HG02970 (cell line): ENCODE measurements around the gene TXNDC2.
A peak's percentile ranks its signal among the peaks of the same experiment; 100 is the strongest.
"Not testable (repeated sequence)": the region's sequence is repeated elsewhere in the genome, so short reads cannot be mapped to it uniquely, and the experiment has no call there.

Experiments
- ATAC-seq: cut with Tn5 transposase; IDR thresholded peaks from one replicate; pipeline ENCODE4 v1.9.1; 2021; ENCODE audit warnings: mild to moderate bottlenecking, moderate library complexity, moderate number of reproducible peaks; ENCODE audit not compliant: unreplicated experiment, low FRiP score

The TXNDC2 gene

DNA sequence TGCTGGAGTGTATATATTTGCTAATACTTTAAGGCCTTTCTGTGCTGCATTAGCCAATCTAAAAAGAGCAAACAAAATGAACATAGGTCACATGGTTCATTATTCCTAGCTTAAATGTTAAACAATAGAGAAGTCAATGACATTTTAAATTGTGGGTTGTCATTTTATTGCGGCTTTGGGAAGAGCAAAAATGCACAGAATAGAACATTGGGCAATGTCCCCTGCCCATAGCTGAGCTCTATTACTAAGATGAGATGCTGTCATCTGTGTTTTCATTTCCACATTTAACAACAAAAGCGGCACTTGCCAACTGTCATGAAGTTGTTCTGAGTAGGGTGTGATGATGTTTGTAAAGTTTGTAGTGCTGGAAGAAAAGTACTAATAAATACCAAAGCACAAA is 24.9 kb downstream of the TXNDC2 start:
- no peak for ATAC-seq

DNA sequence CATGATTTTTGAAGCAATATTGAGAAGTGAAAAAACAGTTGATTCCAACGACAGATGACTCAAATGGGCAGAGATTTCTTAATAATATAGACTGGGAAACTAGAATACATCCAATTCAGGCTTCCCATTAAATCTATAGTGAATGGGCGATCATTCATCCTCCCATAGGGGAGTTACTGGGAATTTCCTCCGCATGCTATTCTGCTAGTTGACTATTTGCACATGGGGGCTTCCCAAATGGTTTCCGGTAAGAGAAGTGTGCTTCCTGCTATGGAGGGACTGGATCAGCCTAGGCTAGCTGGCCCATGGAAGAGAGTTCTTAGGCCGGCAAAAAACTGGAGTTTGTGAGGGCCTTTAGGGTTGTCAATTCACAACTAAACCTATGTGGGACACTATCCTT is 25.5 kb downstream of the TXNDC2 start:
- ATAC-seq = no peak

DNA sequence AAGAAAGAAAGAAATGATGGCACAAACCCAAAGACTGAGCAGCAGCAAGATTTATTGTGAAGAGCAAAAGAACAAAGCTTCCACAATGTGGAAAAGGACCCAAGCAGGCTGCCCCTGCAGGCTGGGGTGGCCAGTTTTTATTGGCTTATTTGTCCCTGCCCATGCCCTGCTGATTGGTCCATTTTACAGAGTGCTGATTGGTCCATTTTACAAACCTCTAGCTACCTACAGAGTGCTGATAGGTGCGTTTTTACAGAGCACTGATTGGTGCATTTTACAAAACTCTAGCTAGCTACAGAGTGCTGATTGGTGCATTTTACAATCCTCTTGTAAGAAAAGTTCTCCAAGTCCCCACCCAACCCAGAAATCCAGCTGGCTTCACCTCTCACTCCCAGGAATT is 26.5 kb downstream of the TXNDC2 start:
- not testable (repeated sequence) for ATAC-seq

DNA sequence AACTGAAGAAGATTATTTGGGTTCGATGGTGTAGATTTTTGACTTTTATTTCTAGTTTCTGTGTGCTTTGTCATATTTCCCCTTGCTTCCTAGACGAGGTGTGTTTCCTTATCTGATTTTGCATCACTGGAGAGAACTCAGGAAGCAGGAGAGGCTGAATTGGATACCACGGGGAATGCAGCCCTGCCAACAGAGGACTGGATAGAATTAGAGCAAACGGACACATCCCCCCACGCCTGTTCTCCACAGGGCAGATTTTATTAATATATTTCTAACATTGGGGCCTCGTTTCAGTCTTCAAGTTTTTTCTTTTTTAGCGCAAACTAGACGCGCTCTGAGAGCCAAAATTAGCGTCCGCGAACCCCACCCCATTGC is 27.4 kb downstream of the TXNDC2 start:
- ATAC-seq = no peak

DNA sequence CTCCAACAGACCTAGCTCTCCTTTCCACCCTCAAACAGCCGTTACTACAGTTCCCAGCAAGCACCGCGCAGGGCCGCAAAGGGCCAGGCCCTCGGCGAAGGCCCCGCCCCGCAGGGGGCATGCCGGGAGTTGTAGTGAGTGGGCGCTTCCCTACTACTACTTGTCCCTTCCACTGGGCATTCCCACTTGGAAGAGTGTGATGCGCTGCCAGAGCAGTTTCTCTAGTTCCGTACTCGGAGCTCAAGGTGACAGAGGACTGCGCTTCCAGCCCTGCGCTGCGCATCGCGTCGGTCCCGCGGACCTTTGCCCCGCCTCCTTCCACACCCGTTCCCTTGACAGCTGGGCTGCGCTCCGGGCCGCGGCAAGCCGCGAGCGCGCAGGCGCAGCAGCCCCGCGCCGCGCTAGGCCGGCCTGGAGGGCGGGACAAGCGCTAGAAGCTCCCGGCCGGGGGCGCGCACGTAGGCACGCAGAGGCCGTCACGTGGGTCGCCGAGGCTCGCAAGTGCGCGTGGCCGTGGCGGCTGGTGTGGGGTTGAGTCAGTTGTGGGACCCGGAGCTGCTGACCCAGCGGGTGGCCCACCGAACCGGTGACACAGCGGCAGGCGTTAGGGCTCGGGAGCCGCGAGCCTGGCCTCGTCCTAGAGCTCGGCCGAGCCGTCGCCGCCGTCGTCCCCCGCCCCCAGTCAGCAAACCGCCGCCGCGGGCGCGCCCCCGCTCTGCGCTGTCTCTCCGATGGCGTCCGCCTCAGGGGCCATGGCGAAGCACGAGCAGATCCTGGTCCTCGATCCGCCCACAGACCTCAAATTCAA is 28.0 kb downstream of the TXNDC2 start, which contains the start of gene VAPA:
Gene VAPA (plus strand): TSS at position 491 of the 808 bp plus-strand sequence. CDS start 241 bp downstream, at position 732.
- peak; percentile 87 for ATAC-seq

DNA sequence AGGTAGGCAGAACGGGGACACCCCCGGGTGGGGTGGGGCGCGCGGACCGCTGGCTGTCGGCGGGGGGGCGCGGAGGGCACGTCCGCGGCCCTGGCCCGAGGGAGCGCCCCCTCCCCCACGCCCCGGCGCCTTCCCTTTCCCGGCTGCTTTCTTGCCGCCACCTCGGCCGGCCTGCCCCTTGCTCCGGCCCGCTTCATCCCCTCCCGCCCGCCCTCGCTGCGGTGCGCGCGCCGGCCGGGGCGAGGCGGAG is 28.5 kb downstream of the TXNDC2 start:
- ATAC-seq = no peak

DNA sequence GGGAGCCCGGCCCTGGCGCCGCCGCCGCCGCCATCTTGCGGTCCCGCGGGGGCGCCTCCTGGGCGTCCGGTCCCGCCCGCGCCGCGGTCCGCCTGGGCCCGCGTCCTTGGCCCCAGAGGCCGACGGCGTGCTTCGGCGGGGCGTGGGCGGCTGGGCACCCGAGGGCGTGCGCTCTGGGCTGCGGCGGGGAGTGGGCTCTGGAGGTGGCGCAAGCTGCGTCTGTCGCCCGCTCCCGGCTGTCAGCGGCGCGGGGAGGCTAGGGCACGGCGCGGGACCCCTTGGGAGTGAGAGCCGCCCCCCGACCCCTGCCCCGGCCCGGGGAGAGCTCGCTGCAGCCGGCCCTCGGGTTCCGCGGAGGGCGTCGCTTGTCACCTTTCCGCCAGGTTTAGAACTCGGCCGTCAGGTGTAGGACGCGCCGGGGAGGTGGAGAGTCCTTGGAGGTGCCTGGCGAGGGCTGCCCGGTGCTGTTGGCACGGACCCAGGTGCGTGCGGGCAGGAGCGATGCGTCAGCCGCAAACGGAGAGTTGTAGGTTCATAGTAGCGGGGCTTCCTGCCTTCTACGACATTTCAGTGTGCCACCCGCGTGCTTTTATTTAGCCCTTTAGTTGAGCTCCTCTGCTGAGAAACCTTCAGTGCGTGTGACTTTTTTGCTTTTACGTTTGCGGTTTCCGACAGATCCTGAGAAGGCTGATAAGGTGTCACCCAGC is 29.0 kb downstream of the TXNDC2 start:
- ATAC-seq = peak; percentile 26

DNA sequence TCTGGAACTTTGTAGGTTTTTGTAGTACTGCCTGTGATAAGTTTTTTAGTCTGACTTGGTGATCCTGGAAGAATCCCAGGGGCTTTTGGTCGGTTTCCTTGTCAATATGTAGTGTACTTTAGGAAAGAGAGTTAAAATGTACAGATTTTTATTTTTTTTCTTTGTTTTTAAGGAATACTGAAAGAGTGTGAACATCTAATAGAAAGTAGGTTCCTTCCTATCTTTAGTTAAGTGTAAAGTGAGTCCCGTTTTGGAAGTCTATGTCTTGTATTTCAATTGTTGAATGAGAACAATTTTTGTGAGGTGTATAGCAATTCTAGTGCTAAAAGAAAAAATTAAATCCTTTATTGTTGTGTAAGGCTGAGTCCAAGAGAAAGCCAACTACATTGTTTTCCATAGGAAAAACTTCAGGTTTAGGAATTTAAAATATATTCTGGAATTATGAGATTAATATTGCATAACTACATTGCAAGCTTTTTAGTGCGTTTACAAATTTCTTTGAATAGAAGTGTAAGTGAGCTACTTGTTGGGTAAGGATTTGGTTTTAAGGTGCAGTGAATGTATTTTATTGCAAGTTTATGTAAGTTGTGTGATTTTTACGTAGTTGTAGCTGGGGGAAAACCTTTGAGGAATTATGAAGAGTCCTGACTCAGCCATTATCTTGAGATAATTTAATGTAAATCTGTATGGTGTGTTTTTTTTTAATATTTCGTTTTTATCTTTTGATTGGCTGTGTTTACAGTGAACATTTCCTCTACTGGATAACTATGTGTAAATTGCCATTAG is 29.7 kb downstream of the TXNDC2 start:
- no peak for ATAC-seq

DNA sequence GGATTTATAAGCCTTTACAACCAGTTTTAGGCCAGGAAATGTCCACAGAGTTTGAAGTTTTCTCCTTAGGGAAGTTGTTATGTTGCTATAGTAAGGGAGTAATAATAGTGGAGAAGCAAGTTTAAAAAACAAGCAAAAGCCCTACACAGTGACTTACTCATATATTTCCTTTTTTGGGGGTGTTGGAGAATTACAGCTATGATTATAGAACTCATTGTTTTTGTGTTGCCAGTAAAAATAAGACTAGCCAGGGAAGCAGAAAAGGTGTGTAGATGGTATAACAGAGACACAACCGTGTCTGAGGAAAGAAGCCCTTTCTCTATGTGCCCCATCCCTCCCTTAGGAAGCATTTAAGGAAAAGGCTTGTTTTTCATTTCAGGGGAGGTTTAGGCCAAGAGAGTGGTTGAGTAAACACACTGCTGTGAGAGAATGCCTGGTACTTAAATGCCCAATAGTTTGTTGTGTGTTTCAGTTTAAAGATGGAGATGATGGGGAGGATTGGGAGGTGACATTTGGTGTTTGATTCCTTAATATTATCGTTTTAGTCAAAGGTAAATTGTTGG is 30.4 kb downstream of the TXNDC2 start:
- no peak for ATAC-seq

DNA sequence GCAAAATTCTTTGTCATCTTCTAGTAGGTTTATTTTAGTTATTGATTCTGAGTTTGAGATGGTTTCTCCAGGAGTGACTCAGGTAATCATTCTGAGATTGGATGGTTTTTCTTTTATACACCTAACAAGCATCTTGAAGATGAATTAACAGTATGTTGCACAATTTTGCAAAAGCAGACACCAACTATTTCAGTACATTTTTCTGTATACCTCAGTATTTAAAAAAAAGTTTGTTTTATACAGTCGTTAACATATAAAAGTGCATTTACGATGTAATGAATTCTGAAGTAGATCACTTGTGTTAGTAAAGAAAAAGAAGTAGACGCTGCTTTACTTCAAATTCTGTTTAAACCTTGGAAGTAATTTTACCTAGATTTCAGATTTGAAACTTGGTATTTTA is 31.0 kb downstream of the TXNDC2 start:
- no peak for ATAC-seq

DNA sequence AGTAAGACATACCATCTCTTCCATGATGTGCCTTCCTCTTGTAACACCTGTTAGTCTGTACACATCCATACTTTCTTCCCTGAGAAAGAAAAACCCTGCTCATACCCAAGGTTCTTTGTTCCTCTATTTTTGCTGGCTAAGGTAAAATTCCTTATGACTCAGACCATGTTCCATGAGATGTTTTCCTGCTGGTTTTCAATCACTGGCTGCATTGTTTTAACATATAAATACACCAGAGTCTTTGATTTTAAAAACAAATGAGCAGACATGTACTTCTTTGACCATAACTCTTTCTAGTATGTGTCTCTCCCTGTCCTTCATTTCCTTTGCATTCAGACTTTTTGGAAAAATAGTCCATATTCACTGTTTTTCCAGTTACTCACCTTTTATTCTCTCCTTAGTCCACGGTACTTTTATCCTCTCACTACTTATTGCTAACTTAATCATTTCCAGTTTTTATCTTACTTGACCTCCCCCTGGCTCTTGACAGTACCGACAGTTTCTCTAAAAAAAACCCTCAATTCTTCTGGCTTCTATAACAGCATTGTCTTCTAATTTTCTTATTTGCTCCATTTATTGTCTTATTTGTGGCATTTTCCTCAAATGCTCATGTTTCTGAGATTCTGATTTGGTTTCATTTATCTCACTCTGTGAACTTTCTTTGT is 32.4 kb downstream of the TXNDC2 start:
- ATAC-seq = no peak

DNA sequence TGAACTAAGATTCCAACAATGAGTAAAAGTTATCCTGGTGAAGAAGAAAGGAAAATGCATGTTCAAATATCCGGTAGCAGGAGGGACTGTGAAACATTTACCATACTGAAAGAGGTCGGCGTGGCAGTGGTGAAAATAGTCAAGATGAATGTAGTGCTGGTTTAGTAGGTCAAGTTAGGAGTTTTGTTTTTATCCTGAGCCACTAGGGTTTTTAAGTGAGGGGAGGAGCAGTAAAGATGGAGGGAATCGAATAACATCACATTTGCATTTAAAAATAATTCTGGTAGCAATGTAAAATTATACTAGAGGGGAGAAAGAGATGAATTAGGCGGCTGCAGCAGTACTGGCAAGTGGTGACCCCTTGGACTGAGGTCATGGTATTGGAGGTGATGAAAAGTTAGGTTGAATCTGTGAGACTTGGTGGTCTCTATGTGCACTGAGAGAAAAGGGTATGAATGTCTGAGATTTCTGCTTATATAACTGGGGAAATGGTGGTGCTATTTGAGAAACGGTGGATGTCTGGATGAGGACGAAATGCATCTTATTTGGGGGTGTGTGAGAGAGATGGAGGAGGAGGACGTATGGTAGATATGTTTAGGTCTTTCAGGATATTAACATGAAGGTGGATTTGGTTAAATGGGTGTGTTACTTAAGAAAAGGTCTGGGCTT is 33.9 kb downstream of the TXNDC2 start:
- ATAC-seq = no peak

DNA sequence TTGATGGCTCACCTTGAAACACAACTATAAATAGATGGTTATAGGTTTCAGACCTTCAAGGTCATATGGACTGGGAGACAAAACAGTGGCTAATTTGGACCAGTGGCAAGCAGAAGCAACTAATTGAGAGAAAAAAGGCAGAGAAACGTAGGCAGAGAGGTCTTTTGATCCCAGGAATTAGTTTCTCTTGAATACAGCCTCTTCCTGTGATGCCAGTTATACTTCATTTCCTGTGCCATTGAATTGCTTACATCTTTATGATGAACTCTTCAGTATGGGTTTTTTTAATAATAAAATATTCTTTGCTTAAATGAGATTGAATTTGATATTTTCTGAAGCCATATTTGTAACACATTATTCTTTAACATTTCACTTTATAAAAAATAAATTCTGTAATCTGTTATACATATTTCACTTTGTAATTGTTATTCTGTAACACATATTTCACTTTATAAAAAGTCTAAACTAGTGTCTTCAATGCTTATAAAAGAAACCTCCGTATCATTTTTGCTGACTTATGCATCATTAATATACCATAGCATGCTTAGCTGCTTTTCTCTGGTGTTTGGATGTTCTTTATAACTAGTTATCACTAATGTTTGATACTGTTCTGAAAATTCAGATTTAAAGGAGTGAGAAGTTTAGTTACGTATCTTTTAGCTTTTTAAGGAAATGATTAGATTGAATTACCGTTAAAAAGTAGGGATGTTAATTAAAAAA is 37.0 kb downstream of the TXNDC2 start:
- ATAC-seq = no peak

DNA sequence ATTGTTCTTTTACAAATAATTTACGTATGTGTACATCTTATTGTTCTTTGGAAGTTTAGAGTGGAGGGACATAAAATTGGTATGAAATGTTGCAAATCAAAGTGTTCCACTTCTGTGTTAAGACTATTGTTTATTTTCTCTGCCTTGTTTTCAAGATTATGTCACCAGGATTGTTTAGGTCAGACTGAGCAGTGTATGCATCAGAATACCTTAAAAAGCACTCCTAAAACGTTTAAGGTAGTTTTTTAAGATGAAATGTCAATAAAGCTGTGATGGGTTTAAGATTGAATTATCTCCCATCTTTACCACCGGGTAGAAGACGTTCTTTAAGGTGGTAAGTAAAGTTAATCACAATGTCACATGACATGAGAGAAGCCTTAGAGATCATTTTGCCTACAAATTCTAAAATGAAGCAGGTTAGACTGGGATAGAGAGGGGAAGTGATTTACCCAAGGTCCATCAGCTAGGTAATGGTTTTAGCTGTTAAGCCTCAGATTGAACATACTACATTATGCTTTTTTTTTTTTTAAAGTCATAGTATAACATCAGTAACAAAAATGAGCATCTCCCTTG is 38.7 kb downstream of the TXNDC2 start:
- no peak for ATAC-seq

DNA sequence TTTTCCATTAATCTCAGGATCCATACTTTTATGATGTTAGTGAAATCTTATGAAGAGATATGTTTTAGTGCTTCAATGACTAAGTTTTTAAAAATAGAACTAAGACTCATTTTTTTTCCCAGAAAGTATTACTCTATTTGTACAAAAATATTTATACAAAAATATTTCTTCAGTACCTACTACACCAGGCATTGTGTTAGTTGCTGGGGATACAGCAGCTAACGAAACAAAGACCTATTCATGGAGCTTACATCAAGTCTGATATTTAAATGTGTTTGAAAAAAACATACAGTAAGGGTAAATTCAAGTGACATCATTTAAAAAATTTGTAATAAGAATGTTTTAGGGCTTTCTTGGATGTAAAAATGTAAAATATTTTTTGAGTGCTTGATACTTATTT is 39.6 kb downstream of the TXNDC2 start:
- ATAC-seq = no peak

DNA sequence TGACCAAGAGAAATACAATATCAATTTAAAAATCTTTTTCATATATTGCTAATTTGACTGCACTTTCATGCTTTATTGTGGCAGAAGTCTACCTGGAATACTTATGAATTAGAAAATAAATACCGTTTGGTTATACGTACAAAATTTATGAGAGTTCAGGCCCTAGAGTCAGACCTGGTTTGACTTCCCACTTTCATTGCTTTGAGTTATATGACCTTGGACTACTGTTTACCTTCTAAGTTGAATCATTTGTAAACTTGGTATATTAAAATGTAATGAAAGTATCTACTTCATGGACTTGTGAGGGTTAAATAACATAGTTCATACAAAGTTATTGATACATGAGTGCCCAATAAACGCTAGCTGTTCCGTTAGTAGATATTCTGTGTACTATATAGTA is 40.0 kb downstream of the TXNDC2 start:
- no peak for ATAC-seq

DNA sequence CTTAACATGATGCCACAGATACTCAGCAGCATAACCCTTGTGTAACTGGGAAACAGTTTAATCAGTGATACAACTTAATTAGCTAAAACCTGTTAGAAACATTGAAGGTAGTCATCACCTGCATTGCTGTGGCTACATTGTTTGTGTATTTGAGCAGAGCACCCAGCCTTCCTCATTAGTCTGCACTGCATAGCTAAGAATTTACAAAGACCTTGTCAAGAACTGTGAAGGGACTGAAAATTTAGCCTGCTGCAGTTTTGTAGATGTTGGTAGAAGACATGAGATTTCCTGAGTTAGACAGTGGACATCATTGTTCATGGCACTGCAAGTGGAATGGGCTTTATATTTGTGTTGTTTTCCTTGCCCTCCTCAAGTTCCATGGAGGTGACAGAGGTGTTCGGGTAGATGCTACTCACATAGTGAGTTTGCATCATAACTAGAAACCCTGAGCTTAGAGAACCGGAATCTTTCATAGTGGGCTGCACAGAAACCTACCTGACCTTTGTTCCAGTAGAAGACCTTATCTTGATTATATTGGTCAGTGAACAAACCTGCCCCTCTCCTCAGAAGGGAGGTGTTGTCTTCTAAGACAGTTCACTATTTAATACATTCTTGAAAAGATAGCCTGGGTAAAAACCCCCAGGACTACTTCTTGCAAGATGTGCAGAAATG is 40.6 kb downstream of the TXNDC2 start:
- ATAC-seq = no peak

DNA sequence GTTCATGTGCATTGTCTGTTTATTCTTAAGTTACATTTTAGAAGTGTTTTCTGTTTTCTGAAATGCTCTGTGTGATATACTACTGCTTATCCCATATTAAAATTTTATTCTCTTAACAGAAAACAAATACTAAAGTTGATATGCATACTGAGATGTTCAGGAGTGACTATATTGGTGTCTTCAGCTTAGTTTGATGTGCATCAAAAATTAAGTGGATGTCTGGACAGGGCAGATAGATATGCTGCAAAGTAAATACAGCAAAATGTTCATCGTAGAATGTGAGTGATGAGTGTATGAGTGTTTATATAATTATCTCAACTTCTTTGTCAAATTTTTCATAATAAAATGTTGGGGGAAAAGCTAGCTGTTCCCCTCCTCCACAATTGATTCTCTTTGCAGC is 41.2 kb downstream of the TXNDC2 start:
- ATAC-seq = no peak
